A549 (cell line): Measurements from ENCODE around the gene AMDHD2. TPM values are rescaled to one million over a fixed set of nuclear protein-coding genes. Genes with fewer than 3 reads are reported as not detected.

ENCODE experiments used
- ATAC-seq, 2 experiments: fragments of 200-7000 bp in 1 of 2; fragments of >200 bp in 1 of 2; cut with Nextera tagmentation in 1 of 2; cut with Tn5 transposase in 1 of 2; 3 replicates each; pipeline versions ENCODE4 v1.8.0 to v1.9.1; 2018 to 2020; ENCODE audit warnings: mild to moderate bottlenecking in 1 of 2, moderate library complexity in 1 of 2
- CTCF ChIA-PET: fragments of 300-600 bp; sonication (Branson Sonifier 250); formaldehyde crosslinking; extraction: SDS; loops from one replicate; lab custom pipeline; 2021; ENCODE audit warnings: antibody characterized with exemption, inconsistent platforms; lab: Yijun Ruan, JAX
- POLR2A ChIA-PET: fragments of 350-600 bp; formaldehyde crosslinking; extraction: SDS; loops from one replicate; lab custom pipeline; 2021; ENCODE audit warnings: antibody characterized with exemption, inconsistent platforms; lab: Yijun Ruan, JAX
- DNase-seq, 2 experiments: peaks; one replicate each; pipeline versions ENCODE4 v3.0.0 to v3.0.0-alpha.2; 2011 to 2016; ENCODE audit warnings: low read depth in 1 of 2, low spot score in 1 of 2
- FAIRE-seq: peaks from 2 replicates; lab custom pipeline; 2011; peaks lifted over from hg19 to GRCh38; lab: Jason Lieb, UNC
- H3K27ac ChIP-seq, 2 experiments: fragments of >200 bp; sonication (Bioruptor Twin); formaldehyde crosslinking; 3 replicates each; pipeline ENCODE4 v1.5.1; 2016 to 2017
- H3K4me1 ChIP-seq: fragments of >200 bp; sonication (Bioruptor Twin); formaldehyde crosslinking; 3 replicates; pipeline ENCODE4 v1.6.1; 2016
- H3K4me2 ChIP-seq: fragments of >200 bp; sonication (Bioruptor Twin); formaldehyde crosslinking; 3 replicates; pipeline ENCODE4 v1.6.1; 2016
- H3K4me3 ChIP-seq: fragments of >200 bp; sonication (Bioruptor Twin); formaldehyde crosslinking; 3 replicates; pipeline ENCODE4 v1.5.1; 2016
- H3K9me3 ChIP-seq: fragments of >200 bp; sonication (Bioruptor Twin); formaldehyde crosslinking; 3 replicates; pipeline ENCODE4 v1.6.1; 2016
- CEBPB ChIP-seq, 2 experiments: fragments of >200 bp in 1 of 2; sonication (Bioruptor Twin) in 1 of 2; formaldehyde crosslinking in 1 of 2; IDR thresholded peaks; 2 replicates each; pipeline ENCODE4 v1.6.1; 2012 to 2016
- CHD2 ChIP-seq: fragments of 150-350 bp; IDR thresholded peaks from 2 replicates; pipeline ENCODE4 v1.6.1; 2014; ENCODE audit warnings: low read length; ENCODE audit not compliant: partially characterized antibody
- EHF ChIP-seq: fragments of 250-450 bp; sonication (Bioruptor Pico); IDR thresholded peaks from 2 replicates; pipeline ENCODE4 v1.5.0; 2020; ENCODE audit warnings: mild to moderate bottlenecking
- FOSL2 ChIP-seq, 2 experiments: fragments of 450-650 bp in 1 of 2; fragments of >200 bp in 1 of 2; sonication (Bioruptor Twin) in 1 of 2; formaldehyde crosslinking; IDR thresholded peaks; 2 replicates each; pipeline versions ENCODE4 v1.5.0 to v1.6.1; 2016 to 2020; ENCODE audit warnings: mild to moderate bottlenecking in 1 of 2, moderate library complexity in 1 of 2
- HDAC2 ChIP-seq: fragments of 200-600 bp; sonication (generic); IDR thresholded peaks from 2 replicates; pipeline ENCODE4 v1.6.1; 2016
- HES2 ChIP-seq: fragments of >200 bp; sonication (Bioruptor Twin); formaldehyde crosslinking; IDR thresholded peaks from 2 replicates; pipeline ENCODE4 v1.6.1; 2016
- HOXB13 ChIP-seq: fragments of 250-450 bp; sonication (Bioruptor Pico); IDR thresholded peaks from 2 replicates; pipeline ENCODE4 v1.5.0; 2020; ENCODE audit warnings: low read depth, mild to moderate bottlenecking, moderate library complexity
- HOXB5 ChIP-seq: fragments of 250-450 bp; sonication (Bioruptor Pico); IDR thresholded peaks from 2 replicates; pipeline ENCODE4 v1.5.0; 2020; ENCODE audit warnings: mild to moderate bottlenecking, moderate library complexity
- JUNB ChIP-seq: fragments of >200 bp; sonication (Bioruptor Twin); formaldehyde crosslinking; IDR thresholded peaks from 2 replicates; pipeline ENCODE4 v1.6.1; 2016
- KDM5A ChIP-seq: fragments of 200-600 bp; sonication (generic); IDR thresholded peaks from 2 replicates; pipeline ENCODE4 v1.6.1; 2016; ENCODE audit warnings: antibody characterized with exemption, mild to moderate bottlenecking
- MAX ChIP-seq: IDR thresholded peaks from 2 replicates; pipeline ENCODE4 v1.6.1; 2012
- MAZ ChIP-seq: fragments of 150-350 bp; IDR thresholded peaks from 2 replicates; pipeline ENCODE4 v1.6.1; 2014; ENCODE audit warnings: antibody characterized with exemption, low read depth, low read length, borderline replicate concordance
- NFE2L2 ChIP-seq: fragments of 150-350 bp; conservative IDR thresholded peaks from 2 replicates; pipeline ENCODE4 v1.6.1; 2014; ENCODE audit warnings: low read length
- NPAS2 ChIP-seq: fragments of 250-450 bp; sonication (Bioruptor Pico); IDR thresholded peaks from 2 replicates; pipeline ENCODE4 v1.8.0; 2022; ENCODE audit warnings: mild to moderate bottlenecking, moderate library complexity, borderline replicate concordance
- PHF8 ChIP-seq: fragments of 200-600 bp; sonication (generic); IDR thresholded peaks from 2 replicates; pipeline ENCODE4 v1.6.1; 2016; ENCODE audit warnings: low read depth, mild to moderate bottlenecking, antibody characterized with exemption, moderate library complexity, borderline replicate concordance
- POLR2A ChIP-seq: IDR thresholded peaks from 2 replicates; pipeline ENCODE4 v1.6.1; 2012; ENCODE audit warnings: mild to moderate bottlenecking, low read length
- POLR2AphosphoS2 ChIP-seq: conservative IDR thresholded peaks from 2 replicates; pipeline ENCODE4 v1.6.1; 2012; ENCODE audit warnings: low read length, improper control_type of control experiment, inconsistent platforms
- REST ChIP-seq: fragments of 200-600 bp; sonication (generic); IDR thresholded peaks from 2 replicates; pipeline ENCODE4 v1.6.1; 2016; ENCODE audit warnings: antibody characterized with exemption, mild to moderate bottlenecking, moderate library complexity
- RFX5 ChIP-seq: fragments of 450-650 bp; IDR thresholded peaks from 2 replicates; pipeline ENCODE4 v1.7.1; 2014; ENCODE audit warnings: antibody characterized with exemption, mild to moderate bottlenecking, moderate library complexity
- RNF2 ChIP-seq: fragments of 200-600 bp; sonication (generic); IDR thresholded peaks from 2 replicates; pipeline ENCODE4 v1.6.1; 2016; ENCODE audit warnings: low read depth, mild to moderate bottlenecking, antibody characterized with exemption, moderate library complexity, borderline replicate concordance
- USF2 ChIP-seq: fragments of 450-650 bp; IDR thresholded peaks from 2 replicates; pipeline ENCODE4 v1.6.1; 2014; ENCODE audit warnings: antibody characterized with exemption
- ZC3H11A ChIP-seq: fragments of 450-650 bp; IDR thresholded peaks from 2 replicates; pipeline ENCODE4 v1.6.1; 2014; ENCODE audit warnings: antibody characterized with exemption, mild to moderate bottlenecking
- WGBS: methylation state at CpG from one replicate; pipeline ENCODE4 v1.1.6; 2017; ENCODE audit errors: missing lambda C conversion rate; 5-methylcytosine and 5-hydroxymethylcytosine counted together
- polyA plus RNA-seq, 4 experiments: library from polyadenylated mRNA; depleted of rRNA in 3 of 4; stranded (reverse); fragments of >200 nt; fragmentation: RNase III in 1 of 4; extraction: RNeasy Plus Mini Kit Qiagen cat#74134 plus additional on column Dnase treatment in 1 of 4; gene quantifications; 2 replicates in 3 of 4; 3 replicates in 1 of 4; pipeline ENCODE4 v1.2.3, GENCODE V29; 2011 to 2017
- TF ChIP-seq, protein P1 (sequence below): IDR thresholded peaks from 2 replicates; pipeline ENCODE4 v1.6.1; 2012; ENCODE audit warnings: low read depth, borderline replicate concordance
- TF ChIP-seq, protein P2 (sequence below): fragments of >200 bp; sonication (Bioruptor Twin); formaldehyde crosslinking; IDR thresholded peaks from 3 replicates; pipeline ENCODE4 v1.6.1; 2016
- TF ChIP-seq, protein P3 (sequence below): fragments of 150-350 bp; IDR thresholded peaks from 2 replicates; pipeline ENCODE4 v1.6.1; 2014; ENCODE audit warnings: low read depth, mild to moderate bottlenecking, low read length
- TF ChIP-seq, protein P4 (sequence below): IDR thresholded peaks from 2 replicates; pipeline ENCODE4 v1.6.1; 2012

AMDHD2 gene
- polyA plus RNA-seq, 2 of the 4 experiments (the other 2 are of a cell fraction), result 6.6 to 28.8 TPM

DNA sequence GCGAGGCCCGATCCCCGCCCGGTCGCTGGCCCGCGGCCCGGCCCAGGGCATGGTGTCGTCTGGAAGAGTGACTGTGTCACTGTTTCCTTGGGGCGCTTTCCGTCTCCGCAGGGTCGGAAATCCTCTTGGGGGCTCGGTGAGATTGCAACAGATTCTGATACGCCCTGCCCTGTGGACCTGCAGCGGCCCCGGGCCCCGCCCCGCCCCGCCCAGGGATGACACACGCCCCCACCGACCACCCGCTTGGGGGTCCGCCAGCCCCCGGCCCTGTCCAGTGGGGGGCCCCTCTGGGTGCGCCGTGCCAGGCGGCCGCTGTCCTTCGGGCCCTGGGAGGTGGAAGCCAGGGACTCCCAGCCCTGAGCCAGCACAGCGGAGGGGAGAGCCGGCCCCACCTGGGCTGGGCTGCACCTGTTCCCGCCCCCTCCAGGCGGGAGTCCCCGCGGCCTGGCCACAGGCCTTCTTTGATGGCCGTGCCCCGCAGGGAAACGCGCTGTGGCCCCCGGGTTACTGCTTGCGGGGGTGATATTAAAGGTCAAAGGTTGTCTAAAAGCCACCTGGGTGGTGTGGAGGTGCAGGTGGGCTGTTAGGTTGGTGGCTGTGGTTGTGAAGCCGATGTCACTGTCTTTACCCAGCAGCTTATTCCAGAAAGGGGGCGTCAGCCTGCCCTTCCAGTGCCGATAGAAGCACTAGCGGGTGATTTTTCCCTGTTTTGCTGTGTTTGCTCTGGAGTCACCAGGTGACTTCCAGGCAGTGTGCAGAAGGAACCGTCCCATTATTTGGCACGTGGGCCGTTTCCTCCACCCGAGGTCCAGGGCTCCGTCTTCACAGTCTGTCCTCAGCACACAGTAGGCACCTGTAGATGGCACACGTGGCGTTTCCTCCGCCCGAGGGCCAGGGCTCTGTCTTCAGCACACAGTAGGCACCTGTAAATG, 44.5 kb upstream of the AMDHD2 start:
- ChIA-PET CTCF (interaction anchor here (2.1 to 2.8 kb wide), 3 partner anchors 26 to 45 kb away, joined by 7 to 17 read pairs (median 7); no protein-coding TSS in a partner anchor), POLR2A (interaction anchor here (0.6 to 1.9 kb wide), 5 partner anchors 10 to 320 kb away, joined by 3 to 9 read pairs (median 3); partner anchors contain the start of genes CCNF, TEDC2 and TRAF7)
- ATAC-seq, result no peak
- H3K4me1 ChIP-seq, result peaks cover 25% of the 10 kb centered on the region
- H3K4me2 ChIP-seq, result peak overlapping the region; percentile 100
- peak overlapping the region; percentile 97 to 99 for H3K27ac ChIP-seq
- 51% methylated on average over 21 of the region's 55 CpGs for WGBS
- DNase-seq, result peak in 1 of 2 experiments; percentile 21
- peak overlapping the region; percentile 98 for H3K4me3 ChIP-seq
- no peaks in the 10 kb centered on the region for H3K9me3 ChIP-seq
- no peak for FAIRE-seq
- no peak for TF ChIP-seq EHF (CRISPR knock-in tag)
- TF ChIP-seq PHF8, result no peak
- no peak for TF ChIP-seq ZC3H11A
- no peak for TF ChIP-seq RFX5
- TF ChIP-seq REST, result no peak
- no peak for TF ChIP-seq NPAS2 (CRISPR knock-in tag)
- TF ChIP-seq MAZ, result no peak
- TF ChIP-seq HOXB5, result no peak
- no peak for TF ChIP-seq POLR2AphosphoS2
- TF ChIP-seq POLR2A, result no peak
- TF ChIP-seq NFE2L2, result no peak
- TF ChIP-seq KDM5A, result no peak
- TF ChIP-seq, protein P1, sequence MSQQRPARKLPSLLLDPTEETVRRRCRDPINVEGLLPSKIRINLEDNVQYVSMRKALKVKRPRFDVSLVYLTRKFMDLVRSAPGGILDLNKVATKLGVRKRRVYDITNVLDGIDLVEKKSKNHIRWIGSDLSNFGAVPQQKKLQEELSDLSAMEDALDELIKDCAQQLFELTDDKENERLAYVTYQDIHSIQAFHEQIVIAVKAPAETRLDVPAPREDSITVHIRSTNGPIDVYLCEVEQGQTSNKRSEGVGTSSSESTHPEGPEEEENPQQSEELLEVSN, result no peak

DNA sequence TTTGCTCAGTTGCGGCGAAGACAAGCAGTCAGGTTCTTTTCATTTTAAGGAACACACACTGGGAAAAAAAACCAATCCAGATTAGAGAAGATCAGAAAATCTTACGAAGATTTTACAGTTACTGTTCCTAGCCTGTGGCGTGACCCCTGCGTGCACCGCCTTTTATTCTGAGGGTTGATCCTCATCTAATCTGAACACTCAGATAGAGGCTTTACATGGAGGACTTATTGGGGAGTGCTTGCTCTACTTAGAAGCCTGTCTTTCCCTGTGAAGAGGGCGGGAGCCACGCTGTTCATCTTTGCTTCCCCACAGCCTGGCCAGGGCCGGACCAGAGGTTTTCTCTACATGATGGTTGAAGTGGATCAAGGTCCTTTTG, 43.8 kb upstream of the AMDHD2 start:
- CTCF ChIA-PET, result interaction anchor here (1.5 to 2.6 kb wide), 2 partner anchors 46 to 281 kb away, joined by 3 to 7 read pairs; no protein-coding TSS in a partner anchor
- Histone ChIP-seq H3K4me1 (peaks cover 19% of the 10 kb centered on the region), H3K4me3 (no peak overlapping the region), H3K27ac (no peak overlapping the region), H3K9me3 (no peaks in the 10 kb centered on the region), H3K4me2 (peak overlapping the region; percentile 100; the same call in 2 of the 3 replicates)
- POLR2A ChIA-PET, result no interaction called here
- FAIRE-seq, result no peak
- WGBS, result 95% methylated on average over 9 of the region's 9 CpGs
- no peak for ATAC-seq
- no peak for DNase-seq
- no peak for TF ChIP-seq CEBPB (IDR thresholded peaks at IDR 0.05)
- no peak for TF ChIP-seq HDAC2
- no peak for TF ChIP-seq MAX
- no peak for TF ChIP-seq CHD2
- no peak for TF ChIP-seq POLR2A
- no peak for TF ChIP-seq KDM5A
- no peak for TF ChIP-seq RNF2
- TF ChIP-seq USF2, result no peak
- no peak for TF ChIP-seq HES2
- no peak for TF ChIP-seq HOXB13
- TF ChIP-seq, protein P2, sequence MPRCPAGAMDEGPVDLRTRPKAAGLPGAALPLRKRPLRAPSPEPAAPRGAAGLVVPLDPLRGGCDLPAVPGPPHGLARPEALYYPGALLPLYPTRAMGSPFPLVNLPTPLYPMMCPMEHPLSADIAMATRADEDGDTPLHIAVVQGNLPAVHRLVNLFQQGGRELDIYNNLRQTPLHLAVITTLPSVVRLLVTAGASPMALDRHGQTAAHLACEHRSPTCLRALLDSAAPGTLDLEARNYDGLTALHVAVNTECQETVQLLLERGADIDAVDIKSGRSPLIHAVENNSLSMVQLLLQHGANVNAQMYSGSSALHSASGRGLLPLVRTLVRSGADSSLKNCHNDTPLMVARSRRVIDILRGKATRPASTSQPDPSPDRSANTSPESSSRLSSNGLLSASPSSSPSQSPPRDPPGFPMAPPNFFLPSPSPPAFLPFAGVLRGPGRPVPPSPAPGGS, result no peak
- no peak for TF ChIP-seq JUNB
- TF ChIP-seq ZC3H11A, result no peak
- TF ChIP-seq FOSL2 (IDR thresholded peaks at IDR 0.05), result no peak
- no peak for TF ChIP-seq FOSL2 (CRISPR knock-in tag; IDR thresholded peaks at IDR 0.05)
- TF ChIP-seq, protein P3, sequence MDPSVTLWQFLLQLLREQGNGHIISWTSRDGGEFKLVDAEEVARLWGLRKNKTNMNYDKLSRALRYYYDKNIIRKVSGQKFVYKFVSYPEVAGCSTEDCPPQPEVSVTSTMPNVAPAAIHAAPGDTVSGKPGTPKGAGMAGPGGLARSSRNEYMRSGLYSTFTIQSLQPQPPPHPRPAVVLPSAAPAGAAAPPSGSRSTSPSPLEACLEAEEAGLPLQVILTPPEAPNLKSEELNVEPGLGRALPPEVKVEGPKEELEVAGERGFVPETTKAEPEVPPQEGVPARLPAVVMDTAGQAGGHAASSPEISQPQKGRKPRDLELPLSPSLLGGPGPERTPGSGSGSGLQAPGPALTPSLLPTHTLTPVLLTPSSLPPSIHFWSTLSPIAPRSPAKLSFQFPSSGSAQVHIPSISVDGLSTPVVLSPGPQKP, result no peak
- TF ChIP-seq, protein P4, sequence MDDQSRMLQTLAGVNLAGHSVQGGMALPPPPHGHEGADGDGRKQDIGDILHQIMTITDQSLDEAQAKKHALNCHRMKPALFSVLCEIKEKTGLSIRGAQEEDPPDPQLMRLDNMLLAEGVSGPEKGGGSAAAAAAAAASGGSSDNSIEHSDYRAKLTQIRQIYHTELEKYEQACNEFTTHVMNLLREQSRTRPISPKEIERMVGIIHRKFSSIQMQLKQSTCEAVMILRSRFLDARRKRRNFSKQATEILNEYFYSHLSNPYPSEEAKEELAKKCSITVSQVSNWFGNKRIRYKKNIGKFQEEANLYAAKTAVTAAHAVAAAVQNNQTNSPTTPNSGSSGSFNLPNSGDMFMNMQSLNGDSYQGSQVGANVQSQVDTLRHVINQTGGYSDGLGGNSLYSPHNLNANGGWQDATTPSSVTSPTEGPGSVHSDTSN, result no peak
- TF ChIP-seq EHF (CRISPR knock-in tag), result no peak
